ENCODE results near the gene NFASC. TPM values are rescaled to one million over a fixed set of nuclear protein-coding genes. Genes with fewer than 3 reads are reported as not detected.

The NFASC gene
- polyA plus RNA-seq, 3 donors, result 0.08 TPM; not detected in 2

GRCh38 chr1:204896023-204896422, 25.4 kb downstream of the NFASC start:
- H3K79me2 ChIP-seq (ENCODE audit: insufficient read depth, low read length), result no peaks in the 10 kb centered on the region
- H3K27ac Mint-ChIP-seq, result no peak overlapping the region
- no peak overlapping the region for H3K4me3 ChIP-seq (replicated peaks in 1 of 3; ENCODE audit: low read depth in 2 of 3, low read length in 3 of 3)
- no peak overlapping the region for H3K9ac ChIP-seq (ENCODE audit: insufficient read depth, low read length, poor library complexity, severe bottlenecking)
- H4K20me1 ChIP-seq (ENCODE audit: insufficient read depth, low read length), result no peaks in the 10 kb centered on the region
- no peaks in the 10 kb centered on the region for H3K4me1 Mint-ChIP-seq
- H3K36me3 ChIP-seq (replicated peaks in 1 of 2; ENCODE audit: control insufficient read depth in 1 of 2, insufficient read depth in 2 of 2, low read length in 2 of 2), result no peaks in the 10 kb centered on the region
- H3K9me3 Mint-ChIP-seq, result peaks cover 0 to 3% (median under 1%) of the 10 kb centered on the region in 7 donors
- intact Hi-C loops (cut with micrococcal nuclease), result no loop called here
- peaks cover 0 to 2% of the 10 kb centered on the region in 2 donors for H3K27me3 ChIP-seq (ENCODE audit: control insufficient read depth in 2 of 2, insufficient read depth in 2 of 2, low read length in 2 of 2)
- no peak overlapping the region for H2AFZ ChIP-seq (ENCODE audit: insufficient read depth, low read depth, low read length, poor library complexity, severe bottlenecking)
- no peak overlapping the region for H3K4me3 Mint-ChIP-seq
- no peaks in the 10 kb centered on the region for H3K4me1 ChIP-seq (ENCODE audit: control insufficient read depth in 1 of 2, insufficient read depth in 2 of 2, low read length in 2 of 2)
- no peak overlapping the region for H3K4me2 ChIP-seq (replicated peaks; ENCODE audit: extremely low read depth, low read length, poor library complexity, severe bottlenecking)
- no peak for DNase-seq
- H3K27ac ChIP-seq (ENCODE audit: low read depth in 1 of 2, low read length in 2 of 2), result no peak overlapping the region
- H3K27me3 Mint-ChIP-seq (ENCODE audit: low read depth in 3 of 3), result peaks cover 5 to 24% (median 16%) of the 10 kb centered on the region in 3 donors
- no peak for TF ChIP-seq CTCF (IDR thresholded peaks at IDR 0.05)
- H3K36me3 Mint-ChIP-seq, result no peaks in the 10 kb centered on the region
- H3K9me3 ChIP-seq (replicated peaks in 1 of 2; ENCODE audit: control insufficient read depth in 1 of 2, insufficient read depth in 1 of 2, low read length in 2 of 2), result no peaks in the 10 kb centered on the region
- WGBS (ENCODE audit: insufficient coverage), result 88% methylated on average over 6 of the region's 6 CpGs

- Histone ChIP-seq H2AFZ (ENCODE audit: insufficient read depth, low read depth, low read length, poor library complexity, severe bottlenecking) (no peak overlapping the region), H4K20me1 (ENCODE audit: insufficient read depth, low read length) (no peaks in the 10 kb centered on the region), H3K36me3 (replicated peaks in 1 of 2; ENCODE audit: control insufficient read depth in 1 of 2, insufficient read depth in 2 of 2, low read length in 2 of 2) (no peaks in the 10 kb centered on the region), H3K4me3 (replicated peaks in 1 of 3; ENCODE audit: low read depth in 2 of 3, low read length in 3 of 3) (no peak overlapping the region), H3K4me2 (replicated peaks; ENCODE audit: extremely low read depth, low read length, poor library complexity, severe bottlenecking) (no peak overlapping the region), H3K9ac (ENCODE audit: insufficient read depth, low read length, poor library complexity, severe bottlenecking) (no peak overlapping the region), H3K4me1 (ENCODE audit: control insufficient read depth in 1 of 2, insufficient read depth in 2 of 2, low read length in 2 of 2) (no peaks in the 10 kb centered on the region), H3K79me2 (ENCODE audit: insufficient read depth, low read length) (no peaks in the 10 kb centered on the region), H3K9me3 (replicated peaks in 1 of 2; ENCODE audit: control insufficient read depth in 1 of 2, insufficient read depth in 1 of 2, low read length in 2 of 2) (no peaks in the 10 kb centered on the region), H3K27me3 (ENCODE audit: control insufficient read depth in 2 of 2, insufficient read depth in 2 of 2, low read length in 2 of 2) (peaks cover 0 to 2% of the 10 kb centered on the region in 2 donors), H3K27ac (ENCODE audit: low read depth in 1 of 2, low read length in 2 of 2) (no peak overlapping the region)
- Mint-ChIP-seq H3K4me3 (no peak overlapping the region), H3K27me3 (ENCODE audit: low read depth in 3 of 3) (peaks cover 5 to 25% (median 18%) of the 10 kb centered on the region in 3 donors), H3K36me3 (no peaks in the 10 kb centered on the region), H3K27ac (no peak overlapping the region), H3K9me3 (peaks cover 0 to 3% (median 0%) of the 10 kb centered on the region in 7 donors), H3K4me1 (no peaks in the 10 kb centered on the region)
- 100% methylated on average over 1 of the region's 5 CpGs for WGBS (ENCODE audit: insufficient coverage)
- intact Hi-C loops (cut with micrococcal nuclease), result no loop called here
- TF ChIP-seq CTCF (IDR thresholded peaks at IDR 0.05), result no peak
- DNase-seq, result no peak
Observed at GRCh38 chr1:204896787-204897469, 26.3 kb downstream of the NFASC start.

All from CD14-positive monocyte (primary cell).